Measurements from ENCODE around the gene KANSL1.
A peak's percentile ranks its signal among the peaks of the same experiment; 100 is the strongest.
"Not testable (repeated sequence)": the region's sequence is repeated elsewhere in the genome, so short reads cannot be mapped to it uniquely, and the experiment has no call there.

Gene KANSL1

DNA sequence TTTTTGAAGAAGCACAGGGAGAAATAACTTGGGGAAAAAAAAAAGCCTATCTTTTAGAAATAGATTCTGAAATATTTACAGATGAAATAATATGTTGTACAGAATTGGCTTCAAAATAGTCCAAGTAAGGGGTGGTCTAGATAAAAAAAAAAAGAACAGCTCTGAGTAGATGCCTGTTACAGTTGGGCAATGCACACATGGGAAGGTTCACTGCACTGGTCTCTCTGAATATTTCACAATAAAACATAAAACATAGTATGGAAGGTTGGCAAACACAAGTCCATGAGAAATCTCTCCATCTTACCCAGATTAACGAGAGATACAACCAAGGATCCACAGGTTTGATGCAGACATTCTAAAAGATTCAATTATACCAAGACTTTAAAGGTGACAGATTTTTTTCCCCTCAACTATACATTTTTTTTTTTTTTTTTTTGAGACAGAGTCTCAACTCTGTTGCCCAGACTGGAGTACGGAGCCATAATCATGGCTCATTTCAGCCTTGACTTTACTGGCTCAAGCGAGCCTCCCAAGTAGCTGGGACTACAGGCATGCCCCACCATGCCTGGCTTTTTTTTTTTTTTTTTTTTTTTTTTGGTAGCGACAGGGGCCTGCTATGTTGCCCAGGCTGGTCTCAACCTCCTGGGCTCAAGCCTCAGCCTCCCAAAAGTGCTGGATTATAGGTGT, 58.0 kb downstream of the KANSL1 start:
- no peak for DNase-seq

DNA sequence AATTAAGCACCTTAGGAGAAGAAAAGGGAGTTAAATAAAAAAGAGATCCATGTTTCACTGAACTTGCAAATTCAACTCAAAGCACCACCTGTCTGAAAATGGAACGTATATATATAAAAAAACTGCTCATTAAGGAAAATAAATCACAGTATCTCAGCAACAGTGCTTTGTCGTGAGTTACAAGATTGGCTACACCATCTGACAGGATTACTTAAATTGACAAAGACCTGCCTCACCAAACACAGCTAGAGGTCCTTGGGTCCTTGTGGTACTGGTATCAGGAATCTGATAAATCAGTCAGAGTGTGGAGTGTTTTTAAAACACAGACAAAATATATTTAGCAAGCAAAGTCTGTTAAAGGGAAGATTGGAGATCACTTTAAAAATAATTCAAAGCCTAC, 63.9 kb downstream of the KANSL1 start:
- DNase-seq, result peak; percentile 28

DNA sequence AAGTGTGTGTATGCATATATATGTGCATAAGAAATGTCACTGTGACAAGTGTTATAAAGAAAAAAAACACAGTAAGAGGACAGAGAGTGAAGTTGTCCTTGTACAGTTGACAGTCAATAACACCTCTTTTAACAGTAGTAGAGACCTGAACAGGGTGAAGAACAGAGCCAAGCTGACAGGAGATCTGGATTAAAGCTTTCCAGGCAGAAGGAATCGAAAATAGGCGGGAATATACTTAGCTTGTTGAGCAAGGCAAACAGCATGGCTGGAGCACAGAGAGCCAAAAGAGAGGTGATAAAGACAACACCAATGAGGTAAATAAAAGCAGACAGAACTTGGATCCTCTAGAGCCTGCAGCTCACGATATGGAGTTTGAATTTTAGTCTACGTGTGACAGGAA, 64.8 kb downstream of the KANSL1 start:
- DNase-seq, result no peak

DNA sequence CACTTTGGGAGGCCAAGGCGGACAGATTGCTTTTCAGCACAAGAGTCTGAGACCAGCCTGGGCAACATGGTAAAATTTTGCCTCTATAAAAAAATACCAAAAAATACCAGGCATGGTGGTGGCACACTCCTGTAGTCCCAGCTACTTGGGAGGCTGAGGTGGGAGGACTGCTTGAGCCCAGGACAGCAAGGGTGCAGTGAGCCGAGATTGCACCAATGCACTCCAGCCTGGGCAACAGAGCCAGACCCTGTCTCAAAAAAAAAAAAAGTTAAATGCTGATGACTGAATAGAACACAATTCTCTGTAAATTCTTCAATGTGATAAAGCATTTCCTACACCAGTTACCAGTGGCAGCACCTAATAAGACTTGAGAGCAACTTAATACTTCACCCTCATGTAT, 65.7 kb downstream of the KANSL1 start:
- DNase-seq, result no peak

DNA sequence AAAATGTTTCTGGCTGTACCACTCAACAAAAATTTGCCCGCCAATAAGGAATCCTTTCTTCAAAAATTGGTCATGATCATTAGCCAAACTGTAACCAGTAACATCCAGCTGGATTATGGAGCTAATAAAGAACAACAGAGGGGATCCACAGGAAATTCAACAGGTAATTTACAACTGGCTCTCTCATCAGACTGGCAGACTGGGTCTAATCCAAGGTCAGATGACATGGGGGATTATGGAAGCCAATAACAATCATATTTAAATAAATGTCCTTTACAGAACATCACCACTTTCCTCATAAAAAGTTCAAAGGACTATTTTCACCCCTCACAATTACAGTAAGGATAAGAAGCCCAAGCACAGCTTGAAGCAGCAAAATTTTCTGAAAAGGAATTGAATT, 66.4 kb downstream of the KANSL1 start:
- peak; percentile 41 for DNase-seq

DNA sequence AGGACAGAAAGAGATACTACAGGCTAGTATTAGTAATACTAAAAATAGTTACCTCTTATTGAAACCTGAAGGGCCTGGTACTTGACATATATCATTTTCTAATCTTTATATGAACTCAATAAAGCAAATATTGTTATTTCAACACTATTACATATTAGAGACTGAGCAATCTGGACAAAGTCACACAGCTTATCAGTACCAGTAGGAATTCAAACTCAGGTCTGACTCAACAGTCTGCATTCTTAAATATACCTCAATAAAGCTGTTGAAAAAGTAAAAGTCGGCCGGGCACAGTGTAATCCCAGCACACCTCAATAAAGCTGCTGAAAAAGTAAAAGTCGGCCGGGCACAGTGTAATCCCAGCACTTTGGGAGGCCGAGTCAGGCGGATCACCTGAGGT, 67.4 kb downstream of the KANSL1 start:
- DNase-seq, result no peak

DNA sequence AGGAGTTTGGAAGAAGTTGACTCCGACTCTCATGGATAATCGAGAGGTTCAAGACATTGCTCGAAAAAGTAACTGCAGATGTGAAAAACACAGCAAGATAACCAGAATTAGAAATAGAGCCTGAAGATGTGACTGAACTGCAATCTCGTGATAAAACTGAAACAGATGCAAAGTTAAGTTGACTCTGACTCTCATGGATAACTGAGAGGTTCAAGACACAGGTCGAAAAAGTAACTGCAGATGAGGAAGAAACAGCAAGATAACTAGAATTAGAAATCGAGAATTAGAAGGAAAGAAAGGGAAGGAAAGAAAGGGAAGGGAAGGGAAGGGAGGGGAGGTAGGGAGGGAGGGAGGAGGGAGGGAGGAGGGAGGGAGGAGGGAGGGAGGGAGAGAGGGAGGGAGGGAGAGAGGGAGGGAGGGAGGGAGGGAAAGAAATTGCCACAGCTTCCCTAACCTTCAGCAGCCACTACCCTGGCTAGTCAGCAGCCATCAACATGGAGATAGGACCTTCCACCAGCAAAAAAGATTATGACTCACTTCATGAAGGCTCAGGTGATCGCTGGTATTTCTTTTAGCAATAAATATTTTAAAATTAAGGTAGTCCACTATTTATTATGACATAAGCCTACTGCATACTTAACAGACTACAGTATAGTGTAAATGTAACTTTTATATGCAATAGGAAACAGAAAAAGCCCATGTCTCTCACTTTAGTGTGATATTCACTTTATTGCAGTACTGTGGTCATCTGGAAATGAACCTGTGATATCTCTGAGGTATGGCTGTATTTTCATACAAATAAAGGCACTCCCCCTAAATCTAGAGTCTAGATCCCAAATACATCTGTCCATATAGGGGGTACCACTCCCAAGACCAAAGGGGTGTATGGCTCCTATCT, 68.3 kb downstream of the KANSL1 start:
- no peak for DNase-seq

DNA sequence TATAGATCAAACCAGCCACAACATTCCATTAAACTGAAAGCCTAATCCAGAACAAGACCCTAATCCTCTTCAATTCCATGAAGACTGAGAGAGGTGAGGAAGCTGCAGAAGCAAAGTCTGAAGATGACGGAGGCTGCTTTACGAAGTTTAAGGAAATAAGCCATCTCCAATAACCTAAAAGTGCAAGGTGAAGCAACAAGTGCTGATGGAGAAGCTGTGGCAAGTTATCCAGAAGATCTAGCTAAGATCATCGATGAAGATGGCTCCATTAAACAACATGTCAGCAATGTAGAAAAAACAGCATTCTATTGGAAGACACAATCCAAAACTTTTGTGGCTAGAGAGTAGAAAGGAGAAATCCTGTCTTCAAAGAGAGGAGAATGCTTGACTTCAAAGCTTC, 69.6 kb downstream of the KANSL1 start:
- no peak for DNase-seq

DNA sequence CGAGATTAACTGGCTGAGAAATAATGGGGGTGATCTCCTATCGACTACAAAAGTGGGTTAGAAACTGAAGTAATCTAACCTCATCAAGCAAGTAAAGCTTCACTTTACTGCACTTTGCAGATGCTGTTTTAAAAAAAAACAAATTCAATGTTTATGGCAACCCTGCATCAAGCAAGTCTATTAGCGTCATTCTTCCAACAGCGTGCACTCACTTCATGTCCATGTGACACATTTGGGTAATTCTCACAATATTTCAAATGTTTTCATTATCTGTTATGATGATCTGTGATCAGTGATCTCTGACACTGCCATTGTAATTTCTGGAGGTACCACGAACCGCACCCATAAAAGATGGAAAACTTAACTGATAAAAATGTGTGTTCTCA, 70.8 kb downstream of the KANSL1 start:
- no peak for DNase-seq

DNA sequence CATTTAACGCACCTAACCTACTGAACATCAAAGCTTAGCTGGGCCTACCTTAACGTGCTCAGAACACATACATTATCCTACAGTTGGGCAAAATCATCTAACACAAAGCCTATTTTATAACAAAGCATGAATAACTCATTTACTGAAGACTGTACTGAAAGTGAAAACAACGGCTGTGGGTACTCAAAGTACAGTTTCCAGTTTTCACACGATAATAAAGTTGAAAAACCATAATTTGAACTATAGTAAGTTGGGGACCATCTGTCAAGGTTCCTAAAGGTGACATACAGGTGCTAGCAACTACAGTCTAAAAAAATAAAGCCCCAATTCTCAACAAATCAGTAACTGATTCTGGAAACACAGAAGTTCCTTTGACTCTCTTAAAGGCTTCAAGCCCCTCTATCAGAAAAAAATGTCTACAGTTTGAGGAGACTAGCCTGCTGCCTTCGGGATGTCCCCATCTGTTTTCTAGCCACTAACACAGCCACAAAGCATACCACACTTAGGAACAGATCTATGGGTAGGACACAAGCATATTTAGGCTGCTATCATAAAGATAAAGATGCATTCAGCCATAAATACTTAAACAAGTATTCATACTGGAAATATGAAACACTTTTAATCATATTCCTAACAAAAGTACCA, 71.3 kb downstream of the KANSL1 start:
- DNase-seq, result no peak

DNA sequence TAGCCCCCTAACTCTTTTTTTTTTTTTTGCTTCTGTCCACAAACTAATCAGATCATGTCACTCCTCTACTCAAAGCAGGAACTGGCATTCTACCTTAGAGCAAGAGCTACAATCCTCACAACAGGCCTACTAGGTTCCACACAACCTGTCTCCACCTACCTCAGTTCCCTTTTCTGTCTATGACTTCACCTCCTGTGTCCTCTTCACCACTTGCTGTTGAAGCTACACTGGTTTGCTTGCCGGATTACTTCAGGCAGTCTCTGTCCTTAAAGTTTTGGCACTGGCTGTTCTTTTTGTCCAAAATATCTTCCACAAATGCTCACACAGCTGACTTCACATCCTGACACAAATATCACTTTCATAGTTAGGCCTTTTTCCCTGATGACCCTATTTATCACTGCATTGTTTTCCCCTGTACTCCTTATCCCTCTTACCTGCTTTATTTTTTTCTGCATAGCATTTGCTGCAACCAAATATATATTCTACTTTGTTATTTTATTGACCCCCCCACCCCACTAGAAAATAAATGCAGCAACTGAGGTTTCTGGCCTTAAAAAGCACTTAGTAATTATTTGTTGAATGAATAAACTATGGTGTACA, 72.0 kb downstream of the KANSL1 start:
- no peak for DNase-seq

DNA sequence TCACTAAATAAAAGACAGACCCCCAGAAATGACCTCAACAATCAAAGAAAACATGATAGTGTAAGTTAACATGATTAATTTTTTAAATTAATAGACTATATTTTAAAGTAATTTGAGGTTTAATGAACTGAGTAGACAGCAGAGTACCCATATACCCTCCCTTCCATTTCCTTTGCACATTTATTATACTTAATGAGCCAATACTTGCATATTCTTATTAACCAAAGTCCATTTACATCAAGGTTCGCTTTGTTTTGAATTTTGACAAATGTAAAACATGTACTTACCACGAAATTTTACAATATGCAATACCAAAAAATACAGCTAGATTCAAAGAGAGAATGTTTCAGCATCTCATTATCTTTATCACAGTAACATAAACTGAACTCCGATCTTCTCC, 72.7 kb downstream of the KANSL1 start:
- DNase-seq, result no peak

DNA sequence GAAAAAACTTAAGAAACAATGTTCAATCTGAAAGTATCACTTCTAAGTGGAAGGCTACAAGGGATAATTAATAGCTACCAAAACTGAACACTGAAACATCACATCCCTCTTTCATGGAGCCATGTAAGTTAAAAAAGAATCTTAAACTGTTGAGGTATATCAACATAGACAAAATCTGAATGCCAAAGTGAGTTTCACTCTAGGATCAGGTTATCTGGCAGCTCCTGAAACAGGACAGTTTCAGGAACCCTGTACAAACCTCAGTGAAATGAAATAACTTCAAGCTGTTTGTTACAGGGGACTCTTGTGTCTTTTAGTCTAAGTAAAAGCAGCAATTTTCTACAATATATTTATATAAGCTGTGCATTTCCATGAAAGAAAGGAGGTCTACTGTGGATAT, 73.2 kb downstream of the KANSL1 start:
- DNase-seq, result no peak

DNA sequence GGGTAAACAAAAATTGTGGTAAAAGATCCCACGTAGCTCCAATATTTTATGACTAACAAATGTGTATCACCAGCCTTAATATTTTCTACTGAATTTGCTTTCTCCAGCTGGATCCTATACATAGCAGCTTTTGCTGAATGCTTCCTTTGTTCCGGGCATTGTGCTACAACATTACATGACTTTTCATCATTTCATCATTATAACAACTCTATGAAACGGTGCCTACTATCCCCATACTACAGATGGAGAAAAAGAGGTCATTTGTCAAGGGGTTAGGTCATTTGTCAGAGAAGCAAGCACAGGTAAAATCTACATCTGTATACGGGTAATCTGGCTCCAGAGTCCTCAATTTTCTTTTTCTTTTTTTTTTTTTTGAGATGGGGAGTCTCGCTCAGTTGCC, 74.3 kb downstream of the KANSL1 start:
- DNase-seq, result no peak

DNA sequence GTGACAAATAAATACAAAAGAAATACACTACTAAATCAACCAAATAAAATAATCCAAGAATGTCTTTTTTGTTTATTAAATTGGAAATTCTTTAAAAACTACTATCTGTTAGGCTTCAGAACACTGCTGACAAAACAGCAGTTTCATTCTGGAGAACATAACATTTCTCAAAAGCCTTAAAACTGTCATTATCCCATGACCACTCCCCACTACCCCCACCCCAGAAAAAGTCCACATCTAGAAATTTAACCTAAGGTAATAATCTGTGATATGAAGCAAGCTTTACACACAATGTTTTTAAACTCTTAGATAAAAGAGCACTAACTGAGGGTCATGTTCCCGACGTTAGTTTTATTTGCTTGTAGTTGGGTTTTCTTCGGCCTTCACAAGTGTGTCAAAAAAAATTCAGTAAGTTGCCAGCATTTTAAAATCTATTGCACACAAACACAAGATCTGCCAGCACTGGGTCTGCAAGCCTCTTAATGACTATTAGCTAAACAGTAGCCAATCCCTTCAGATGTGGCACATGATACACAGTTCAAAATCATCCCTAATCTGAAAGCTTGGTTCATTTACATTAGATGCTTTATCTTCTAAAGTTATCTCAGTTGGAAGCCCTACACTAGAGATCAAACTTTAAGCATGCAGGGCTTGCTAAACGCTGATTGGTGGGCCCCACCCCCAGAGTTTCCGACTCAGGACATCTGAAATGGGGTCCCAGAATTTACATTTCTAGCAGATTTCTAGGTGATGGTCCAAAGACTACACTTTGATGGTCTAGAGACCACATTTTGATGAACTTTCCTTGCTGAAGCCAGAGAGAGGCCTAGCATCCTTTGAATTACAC, 75.2 kb downstream of the KANSL1 start:
- DNase-seq, result no peak

DNA sequence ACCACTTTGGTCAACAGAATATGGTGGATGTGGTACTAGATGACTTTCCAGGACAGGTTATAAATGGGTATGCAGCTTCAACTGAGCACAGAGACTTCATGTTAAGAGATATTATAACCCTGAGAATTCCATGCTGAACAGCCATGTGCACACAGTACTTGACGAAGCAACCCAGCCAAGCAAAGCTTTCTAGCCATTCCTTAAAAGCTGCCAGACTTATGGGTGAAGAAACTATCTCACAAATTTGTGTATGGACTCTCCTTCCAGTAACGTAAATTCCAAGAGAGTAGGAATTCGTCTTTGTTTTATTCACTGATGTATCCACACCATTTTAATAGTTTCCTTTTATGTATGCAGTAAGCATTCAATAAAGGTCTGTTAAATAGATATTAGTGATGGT, 76.1 kb downstream of the KANSL1 start:
- DNase-seq, result no peak

DNA sequence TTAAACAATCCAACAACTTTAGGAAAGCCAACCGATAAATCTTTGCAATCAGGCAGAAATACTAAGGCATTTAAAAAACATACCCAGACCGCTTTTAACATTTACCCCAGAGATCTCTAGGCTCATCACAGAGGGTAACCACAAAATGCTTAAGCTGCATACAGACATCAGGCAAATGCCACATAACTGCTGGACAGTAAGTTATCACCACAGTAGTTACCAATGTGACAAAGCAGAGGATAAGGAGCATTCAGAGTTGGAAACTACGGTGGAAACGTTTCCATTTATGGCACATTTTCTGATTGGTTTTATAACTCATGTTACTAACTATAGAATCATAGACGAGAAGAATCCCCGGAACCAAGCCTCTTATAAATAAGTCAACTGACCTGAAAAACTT, 77.5 kb downstream of the KANSL1 start:
- DNase-seq, result no peak

DNA sequence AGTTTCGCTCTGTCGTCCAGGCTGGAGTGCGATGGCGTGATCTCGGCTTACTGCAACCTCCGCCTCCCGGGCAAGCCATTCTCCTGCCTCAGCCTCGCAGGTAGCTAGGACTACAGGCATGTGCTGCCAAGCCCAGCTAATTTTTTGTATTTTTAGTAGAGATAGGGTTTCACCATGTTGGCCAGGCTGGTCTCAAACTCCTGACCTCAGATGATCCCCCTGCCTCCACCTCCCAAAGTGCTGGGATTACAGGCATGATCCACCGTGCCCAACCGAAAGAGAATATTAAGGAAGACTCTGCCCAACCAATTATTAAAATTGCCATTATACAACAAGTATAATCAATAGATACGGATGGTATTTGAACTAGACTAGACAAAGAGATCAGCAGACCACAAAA, 82.0 kb downstream of the KANSL1 start:
- DNase-seq, result not testable (repeated sequence)

DNA sequence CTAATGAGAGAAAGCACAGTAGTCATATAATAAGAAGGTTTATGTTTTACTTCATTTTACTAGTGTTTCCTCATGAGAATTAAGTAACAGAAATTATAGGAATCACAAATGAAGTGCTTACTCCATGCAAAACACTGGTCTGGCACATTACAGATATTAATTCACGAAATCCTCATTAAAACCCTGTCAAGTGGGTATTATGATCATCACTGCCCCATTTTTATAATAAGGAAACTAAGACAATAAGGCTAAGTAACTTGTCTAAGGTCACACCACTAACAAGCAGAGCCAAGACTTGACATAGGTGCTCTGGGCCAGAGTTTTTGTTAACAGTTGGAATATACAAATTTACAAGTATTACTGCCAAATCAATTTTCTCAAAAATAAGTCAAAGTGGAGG, 83.0 kb downstream of the KANSL1 start:
- no peak for DNase-seq

DNA sequence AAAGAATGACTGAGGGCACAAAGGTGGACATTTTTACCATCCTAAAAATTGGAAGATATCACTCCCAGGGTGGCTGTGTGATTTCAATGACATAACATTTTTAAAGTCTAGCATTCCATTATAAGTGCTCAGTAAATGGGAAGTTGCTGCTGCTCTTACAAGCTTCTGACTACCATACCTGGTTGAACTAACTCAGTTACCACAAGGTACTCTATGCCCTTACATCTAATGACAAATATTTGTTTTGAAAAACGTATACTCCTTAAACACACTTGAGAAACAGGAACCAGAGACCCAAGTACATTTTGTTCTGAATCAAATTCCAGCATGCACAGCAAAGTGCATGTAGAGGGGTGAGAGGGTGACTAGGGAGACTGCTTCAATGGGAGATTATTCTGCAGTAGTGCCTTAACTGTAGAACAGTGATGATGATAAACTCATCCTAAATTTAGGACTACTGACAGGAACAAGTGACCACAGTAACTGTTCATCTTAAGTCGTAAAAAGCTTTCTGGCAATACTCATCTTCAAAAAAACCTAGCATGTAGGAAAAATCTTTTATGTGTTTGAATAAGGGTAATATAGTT, 83.5 kb downstream of the KANSL1 start:
- DNase-seq, result no peak

DNA sequence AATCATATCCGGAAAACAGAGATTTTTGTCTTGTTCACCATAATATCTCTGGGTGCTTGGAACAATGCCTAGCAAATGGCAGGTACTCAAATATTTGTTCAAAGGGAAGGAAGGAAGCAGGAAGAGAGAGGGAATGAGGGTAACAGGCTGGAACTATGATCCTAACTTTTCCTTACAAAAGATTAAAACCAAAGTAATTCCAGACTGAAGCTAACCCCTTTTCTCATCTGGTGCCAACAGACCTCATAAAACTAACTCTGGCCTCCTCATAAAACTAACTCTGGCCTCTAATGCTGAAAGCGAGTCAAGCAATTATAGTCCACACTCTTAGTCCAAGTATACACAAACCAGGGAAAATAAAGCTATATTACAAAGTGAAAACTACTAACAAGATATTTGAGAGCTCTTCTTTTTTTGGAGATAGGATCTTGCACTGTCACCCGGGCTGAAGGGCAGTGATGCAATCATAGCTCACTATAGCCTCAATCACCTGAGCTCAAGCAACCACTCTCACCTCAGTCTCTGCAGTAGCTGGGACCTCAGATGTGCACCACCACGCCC, 84.6 kb downstream of the KANSL1 start:
- peak; percentile 49 for DNase-seq

DNA sequence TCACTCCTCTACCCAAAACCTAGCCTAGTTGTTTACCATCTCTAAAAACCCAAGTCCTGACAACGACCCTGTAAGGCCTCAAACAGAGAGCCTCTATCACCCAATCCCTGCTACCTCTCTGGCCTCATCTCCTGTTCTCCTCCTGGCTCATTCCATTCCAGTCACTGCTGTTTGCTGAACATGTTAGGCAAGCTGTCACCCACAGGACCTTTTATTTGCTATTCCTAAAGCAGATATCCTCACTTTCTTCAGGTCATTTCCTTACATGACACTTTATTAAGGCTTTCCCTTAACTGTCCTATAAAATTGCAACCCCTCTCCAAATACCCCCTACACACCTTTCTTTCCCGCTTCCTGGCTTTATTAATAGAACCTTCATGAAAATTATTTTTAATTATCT, 85.1 kb downstream of the KANSL1 start:
- DNase-seq, result peak; percentile 27
